Right kidney (tissue), 1 donor: ENCODE results near the gene MXRA8.
"Not testable (repeated sequence)": the region's sequence is repeated elsewhere in the genome, so short reads cannot be mapped to it uniquely, and the experiment has no call there.

Experiments
- DNase-seq: peaks from one replicate; pipeline ENCODE4 v3.0.0-alpha.2; 2016

The MXRA8 gene

GRCh38 chr1:1370094-1370493, 11.7 kb upstream of the MXRA8 start:
- not testable (repeated sequence) for DNase-seq

GRCh38 chr1:1367315-1367714, 9.0 kb upstream of the MXRA8 start:
- DNase-seq: no peak

- no peak for DNase-seq
Measured at GRCh38 chr1:1366699-1367066, 8.3 kb upstream of the MXRA8 start.

DNA sequence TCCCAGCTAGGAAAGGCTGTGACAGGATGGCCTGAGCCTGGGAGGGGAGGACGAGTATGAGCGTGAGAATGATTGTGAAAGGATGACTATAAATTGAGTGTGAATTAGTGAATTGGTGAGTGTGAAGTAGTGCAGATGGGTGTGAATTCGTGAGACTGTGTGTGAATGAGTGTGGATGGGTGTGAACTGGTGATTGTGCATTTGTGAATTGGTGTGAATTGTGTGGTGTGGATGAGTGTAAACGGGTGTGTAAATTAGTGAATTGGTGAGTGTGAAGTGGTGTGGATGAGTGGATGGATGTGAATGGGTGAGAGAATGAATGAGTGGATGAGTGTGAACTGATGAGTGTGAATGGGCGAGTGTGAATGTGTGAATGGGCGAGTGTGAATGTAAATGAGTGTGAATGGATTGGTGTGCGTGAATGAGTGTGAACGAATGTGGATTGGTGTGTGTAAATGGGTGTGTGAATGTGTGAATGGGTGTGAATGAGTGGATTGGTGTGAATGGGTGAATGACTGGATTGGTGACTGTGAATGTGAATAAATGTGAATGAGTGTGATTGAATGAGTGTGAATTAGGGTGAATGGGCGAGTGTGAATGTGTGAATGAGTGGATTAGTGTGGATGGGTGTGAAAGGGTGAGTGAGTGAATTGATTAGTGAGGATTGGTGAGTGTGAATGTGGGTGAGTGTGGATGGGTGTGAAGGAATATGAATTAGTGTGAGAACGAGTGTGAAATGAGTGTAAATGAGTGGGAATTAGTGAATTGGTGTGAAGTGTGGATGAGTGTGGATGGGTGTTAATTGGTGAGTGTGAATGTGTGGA, 7.7 kb upstream of the MXRA8 start:
- no peak for DNase-seq

DNA sequence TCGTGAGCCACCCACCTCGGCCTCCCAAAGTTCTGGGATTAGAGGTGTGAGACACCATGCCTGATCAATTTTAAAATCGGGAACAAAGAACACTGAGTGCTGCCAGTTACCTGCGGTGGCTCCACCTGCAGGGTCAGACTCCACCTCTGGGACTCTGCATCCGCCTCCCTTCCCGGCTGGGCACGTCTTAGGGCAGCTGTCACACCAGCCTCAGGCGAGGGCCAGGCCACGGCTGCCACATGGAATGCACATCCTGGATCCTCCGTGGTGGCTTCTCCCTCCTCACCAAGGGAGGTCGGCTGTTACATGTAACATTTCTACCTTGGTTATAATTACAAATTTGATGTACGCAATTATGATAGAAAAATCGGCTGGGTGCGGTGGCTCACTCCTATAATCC, 5.9 kb upstream of the MXRA8 start:
- no peak for DNase-seq

GRCh38 chr1:1361982-1362423, 3.6 kb upstream of the MXRA8 start:
- DNase-seq: peak; percentile 53

- no peak for DNase-seq
Measured at GRCh38 chr1:1361233-1361981, 3.1 kb upstream of the MXRA8 start.

GRCh38 chr1:1360506-1361169, 2.3 kb upstream of the MXRA8 start:
- peak; percentile 44 for DNase-seq

GRCh38 chr1:1359664-1360468, 1.5 kb upstream of the MXRA8 start:
- DNase-seq: peak; percentile 79

- peak; percentile 76 for DNase-seq
Measured at GRCh38 chr1:1359308-1359663, 931 bp upstream of the MXRA8 start.

DNA sequence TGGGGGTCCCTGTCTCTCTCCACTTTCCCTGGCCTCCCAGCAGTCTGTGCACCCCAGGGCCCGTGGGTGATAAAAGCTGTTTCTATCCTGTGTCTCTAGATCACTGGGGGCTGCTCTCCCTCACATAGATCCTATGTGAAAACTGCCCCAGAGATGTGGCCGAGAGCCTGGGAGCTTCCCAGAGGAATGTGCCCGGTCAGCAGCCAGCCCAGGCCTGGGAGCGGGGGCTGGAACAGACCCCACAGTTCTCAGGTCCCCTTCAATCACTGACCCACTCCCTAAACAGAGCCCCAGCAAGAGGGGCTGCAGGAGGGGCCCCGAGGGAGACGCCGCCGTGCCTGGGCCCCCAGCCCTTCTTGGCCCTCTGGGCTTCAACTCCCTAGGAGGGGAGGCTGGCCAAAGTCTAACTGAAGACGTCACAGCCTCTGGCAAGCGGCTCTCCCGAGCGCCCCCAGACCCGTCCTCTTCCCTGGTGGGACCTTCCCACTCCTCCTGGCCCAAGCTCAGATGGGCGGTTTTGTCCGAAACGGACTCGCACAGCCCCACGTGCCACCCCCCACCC, 403 bp downstream of the MXRA8 start:
- DNase-seq: peak; percentile 81

DNA sequence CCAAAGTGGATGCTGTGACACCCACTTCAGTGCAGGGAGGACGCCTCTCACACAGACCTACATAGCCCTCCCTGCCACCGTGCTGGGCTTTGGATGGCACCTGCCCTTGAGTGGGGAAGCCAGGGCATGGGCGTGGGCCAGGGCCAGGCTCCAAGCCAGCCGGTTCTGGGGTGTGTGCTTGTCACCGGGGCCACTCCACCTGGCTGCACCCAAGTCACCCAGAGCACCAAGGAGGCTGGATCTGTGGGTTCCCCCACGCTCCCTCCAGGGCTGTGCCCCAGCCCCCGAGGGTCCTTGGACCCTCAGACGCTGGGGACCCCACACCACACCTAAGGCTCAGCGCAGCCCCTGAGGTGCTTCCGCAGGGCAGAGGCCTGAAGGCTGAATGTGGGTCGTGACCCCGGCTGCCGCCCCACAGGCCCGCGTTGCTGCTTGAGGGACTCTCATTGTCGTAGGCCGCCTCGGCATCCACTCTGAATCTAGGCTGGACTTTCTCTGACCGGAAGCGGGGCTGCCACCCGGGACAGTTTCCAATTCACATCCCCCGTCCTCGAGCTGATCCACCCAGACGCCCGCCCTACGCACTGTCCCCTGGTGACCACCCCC, 1.5 kb downstream of the MXRA8 start:
- no peak for DNase-seq

DNA sequence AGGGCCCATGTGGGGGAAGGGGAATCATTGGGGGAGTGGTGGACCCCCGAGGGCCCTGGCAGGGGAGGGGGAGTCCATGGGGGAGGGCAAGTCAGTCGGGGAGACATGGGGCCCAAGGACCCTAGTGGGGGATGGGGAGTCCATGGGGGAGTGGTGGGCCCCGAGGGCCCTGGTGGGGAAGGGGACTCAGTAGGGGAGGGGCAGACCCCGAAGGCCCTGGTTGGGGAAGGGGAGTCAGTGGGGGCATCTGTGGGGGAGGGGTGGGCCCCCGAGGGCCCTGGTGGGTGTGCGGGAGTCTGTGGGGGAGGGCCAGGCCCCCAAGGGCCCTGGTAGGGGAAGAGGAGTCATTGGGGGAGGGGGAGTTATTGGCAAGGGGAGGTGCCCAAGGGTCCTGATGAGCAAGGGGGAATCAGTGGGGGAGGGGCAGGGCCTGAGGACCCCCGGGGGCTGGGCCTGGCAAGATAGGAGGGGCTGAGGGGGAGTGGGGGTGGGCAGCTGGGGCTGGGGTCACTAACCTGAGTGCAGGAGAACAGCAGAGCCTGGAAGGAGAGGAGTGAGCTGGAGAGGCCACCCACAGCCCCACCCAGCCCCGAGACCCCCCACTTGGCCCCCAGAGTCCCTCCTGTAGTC, 2.1 kb downstream of the MXRA8 start:
- no peak for DNase-seq

DNA sequence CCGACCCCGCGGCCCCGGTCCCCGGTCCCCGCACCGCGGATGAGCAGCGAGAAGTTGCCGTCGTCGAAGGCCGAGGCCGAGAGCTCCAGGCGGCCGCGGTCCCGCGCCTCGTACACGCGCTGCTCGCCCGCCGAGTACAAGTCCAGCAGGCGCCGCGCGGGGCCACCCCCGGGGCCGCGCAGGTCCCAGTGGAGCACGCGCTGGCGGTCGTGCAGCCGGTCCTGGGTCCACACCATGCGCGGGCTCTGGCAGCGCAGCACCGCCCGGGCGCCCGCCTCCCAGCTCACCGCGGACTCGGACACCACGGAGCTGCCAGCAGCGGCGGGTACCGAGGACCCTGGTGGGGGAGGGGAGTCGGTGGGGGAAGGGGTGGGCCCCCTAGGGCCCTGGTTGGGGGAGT, 2.9 kb downstream of the MXRA8 start:
- DNase-seq: peak; percentile 50

- peak; percentile 63 for DNase-seq
Measured at GRCh38 chr1:1354271-1355247, 3.8 kb downstream of the MXRA8 start.

GRCh38 chr1:1353389-1354151, 4.8 kb downstream of the MXRA8 start:
- peak; percentile 58 for DNase-seq

DNA sequence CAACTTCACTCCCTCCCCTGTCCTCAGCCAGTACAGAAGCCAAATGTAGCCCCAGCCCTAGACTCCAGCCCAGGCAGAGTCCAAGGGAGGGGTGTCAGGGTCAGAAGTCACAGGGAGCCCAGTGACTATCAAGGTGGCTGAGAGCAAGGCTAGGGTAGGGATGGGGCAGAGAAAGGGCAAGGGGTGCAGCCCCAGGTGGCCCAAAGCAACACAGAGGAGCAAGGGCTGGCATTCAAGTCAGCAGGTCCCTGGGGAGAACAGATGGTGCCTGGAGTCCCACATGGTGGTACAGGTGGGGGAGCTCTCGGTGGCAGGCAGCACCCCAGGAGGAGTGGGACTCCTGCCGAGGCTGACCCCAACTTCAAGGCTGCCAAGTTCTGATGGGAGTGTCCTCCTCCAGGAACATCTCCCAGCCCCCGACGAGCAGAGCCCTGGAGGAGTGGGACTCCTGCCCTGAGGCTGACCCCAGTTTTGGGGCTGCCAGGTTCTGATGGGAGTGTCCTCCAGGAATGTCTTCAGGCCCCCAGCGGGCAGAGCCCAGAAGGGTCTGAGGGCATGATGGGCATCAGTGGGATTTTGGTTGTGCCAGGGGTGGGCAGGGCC, 5.5 kb downstream of the MXRA8 start:
- no peak for DNase-seq
